Naive B cell (primary cell): ENCODE measurements around the gene ZFYVE19. TPM values are rescaled to one million over a fixed set of nuclear protein-coding genes. Genes with fewer than 3 reads are reported as not detected.

Source experiments
- ATAC-seq, 2 donors: fragments of 150-1000 bp; cut with Tn5 transposase; 2 replicates each; pipeline ENCODE4 v1.10.0; 2021; ENCODE audit warnings: low read depth in 2 of 2, mild to moderate bottlenecking in 2 of 2, moderate library complexity in 2 of 2
- DNase-seq: peaks from one replicate; pipeline ENCODE4 v3.0.0; 2022
- H3K27ac Mint-ChIP-seq, 6 donors: one replicate each; pipeline ENCODE4 v1.8.0; 2020 to 2022; ENCODE audit warnings: mild to moderate bottlenecking in 6 of 6, mixed read lengths in 6 of 6, moderate library complexity in 5 of 6, inconsistent platforms in 2 of 6
- H3K27me3 Mint-ChIP-seq, 3 donors: one replicate each; pipeline ENCODE4 v1.8.0; 2021 to 2022; ENCODE audit warnings: mixed read lengths in 3 of 3, mild to moderate bottlenecking in 1 of 3
- H3K36me3 Mint-ChIP-seq, 2 donors: one replicate each; pipeline ENCODE4 v1.8.0; 2020 to 2022; ENCODE audit warnings: mixed read lengths in 2 of 2, inconsistent platforms in 1 of 2, mild to moderate bottlenecking in 1 of 2
- H3K4me1 Mint-ChIP-seq, 3 donors: one replicate each; pipeline ENCODE4 v1.8.0; 2020 to 2022; ENCODE audit warnings: mixed read lengths in 3 of 3, inconsistent platforms in 1 of 3, mild to moderate bottlenecking in 1 of 3, moderate library complexity in 1 of 3
- H3K4me3 Mint-ChIP-seq, 8 donors: one replicate each; pipeline ENCODE4 v1.8.0; 2020 to 2022; ENCODE audit warnings: mild to moderate bottlenecking in 8 of 8, mixed read lengths in 8 of 8, moderate library complexity in 8 of 8, inconsistent platforms in 2 of 8
- H3K9me3 Mint-ChIP-seq, 7 donors: one replicate each; pipeline ENCODE4 v1.8.0; 2020 to 2022; ENCODE audit warnings: mixed read lengths in 7 of 7, mild to moderate bottlenecking in 5 of 7, inconsistent platforms in 2 of 7, moderate library complexity in 1 of 7
- polyA plus RNA-seq, 6 donors: library from polyadenylated mRNA; unstranded; fragments of 300-500 nt; fragmentation: Illumina TruSeq; gene quantifications; one replicate each; pipeline ENCODE4 v1.2.3, GENCODE V29; 2021; ENCODE audit warnings: low read depth in 6 of 6

The ZFYVE19 gene
- polyA plus RNA-seq, 6 donors from 2014 or later = 9.5 to 27.7 (median 12.9) TPM

GRCh38 chr15:40769274-40770146, 37.4 kb upstream of the ZFYVE19 start, which contains the start of gene C15orf62:
Gene C15orf62 (plus strand): TSS chr15:40769980. CDS start chr15:40770496, 516 bp downstream.
- Mint-ChIP-seq H3K9me3 (no peaks in the 10 kb centered on the region), H3K4me3 (peak within 1 kb of the TSS; percentile 75 to 93 (median 88)), H3K36me3 (peaks cover 4 to 5% of the 10 kb centered on the region in 2 donors), H3K27me3 (no peaks in the 10 kb centered on the region), H3K4me1 (peaks cover 47 to 67% (median 64%) of the 10 kb centered on the region in 3 donors), H3K27ac (peak within 1 kb of the TSS; percentile 91 to 98 (median 95))
- ATAC-seq (peak; percentile 71 to 73), DNase-seq (peak; percentile 85)

- DNase-seq (peak; percentile 37), ATAC-seq (peak in 1 of 2 donors; percentile 5)
- Mint-ChIP-seq H3K27me3 (no peaks in the 10 kb centered on the region), H3K9me3 (no peaks in the 10 kb centered on the region), H3K4me3 (peak overlapping the region; percentile 75 to 93 (median 88)), H3K4me1 (peaks cover 43 to 60% (median 56%) of the 10 kb centered on the region in 3 donors), H3K36me3 (peaks cover 6 to 12% of the 10 kb centered on the region in 2 donors), H3K27ac (peak overlapping the region; percentile 91 to 98 (median 95))
Measured at GRCh38 chr15:40770147-40770721, 36.7 kb upstream of the ZFYVE19 start.

- Mint-ChIP-seq H3K27me3 (no peaks in the 10 kb centered on the region), H3K36me3 (peaks cover 6 to 15% of the 10 kb centered on the region in 2 donors), H3K27ac (peak overlapping the region in 5 of 6 donors; percentile 53 to 94 (median 76)), H3K4me1 (peaks cover 41 to 55% (median 52%) of the 10 kb centered on the region in 3 donors), H3K9me3 (no peaks in the 10 kb centered on the region), H3K4me3 (peak overlapping the region in 1 of 8 donors; percentile 15)
- no peak for ATAC-seq
- no peak for DNase-seq
Measured at GRCh38 chr15:40771242-40771641, 35.6 kb upstream of the ZFYVE19 start.

- Mint-ChIP-seq H3K27ac (peak overlapping the region in 3 of 6 donors; percentile 34 to 77 (median 60)), H3K4me3 (no peak overlapping the region), H3K36me3 (peaks cover 10 to 22% of the 10 kb centered on the region in 2 donors), H3K4me1 (peaks cover 44 to 55% (median 52%) of the 10 kb centered on the region in 3 donors), H3K9me3 (no peaks in the 10 kb centered on the region), H3K27me3 (no peaks in the 10 kb centered on the region)
- ATAC-seq (no peak), DNase-seq (no peak)
Measured at GRCh38 chr15:40772014-40772413, 34.9 kb upstream of the ZFYVE19 start.

- no peaks in the 10 kb centered on the region for H3K9me3 Mint-ChIP-seq
- no peaks in the 10 kb centered on the region for H3K27me3 Mint-ChIP-seq
- H3K36me3 Mint-ChIP-seq = peaks cover 10 to 22% of the 10 kb centered on the region in 2 donors
- H3K27ac Mint-ChIP-seq = peak overlapping the region in 4 of 6 donors; percentile 11 to 90 (median 26)
- no peak for ATAC-seq
- peak overlapping the region in 1 of 8 donors; percentile 73 for H3K4me3 Mint-ChIP-seq
- DNase-seq = no peak
- H3K4me1 Mint-ChIP-seq = peaks cover 40 to 49% (median 44%) of the 10 kb centered on the region in 3 donors
Measured at GRCh38 chr15:40773496-40773895, 33.4 kb upstream of the ZFYVE19 start.

GRCh38 chr15:40773902-40774301, 33.0 kb upstream of the ZFYVE19 start:
- no peak for DNase-seq
- H3K4me1 Mint-ChIP-seq = peaks cover 36 to 45% (median 40%) of the 10 kb centered on the region in 3 donors
- no peak overlapping the region for H3K27ac Mint-ChIP-seq
- no peak overlapping the region for H3K4me3 Mint-ChIP-seq
- H3K9me3 Mint-ChIP-seq = no peaks in the 10 kb centered on the region
- H3K27me3 Mint-ChIP-seq = no peaks in the 10 kb centered on the region
- ATAC-seq = no peak
- peaks cover 10 to 22% of the 10 kb centered on the region in 2 donors for H3K36me3 Mint-ChIP-seq

- Mint-ChIP-seq H3K4me1 (peaks cover 29 to 34% (median 29%) of the 10 kb centered on the region in 3 donors), H3K9me3 (no peaks in the 10 kb centered on the region), H3K4me3 (no peak overlapping the region), H3K27ac (no peak overlapping the region), H3K36me3 (peaks cover 10 to 28% of the 10 kb centered on the region in 2 donors), H3K27me3 (no peaks in the 10 kb centered on the region)
- DNase-seq (no peak), ATAC-seq (no peak)
Measured at GRCh38 chr15:40775007-40775406, 31.9 kb upstream of the ZFYVE19 start.

GRCh38 chr15:40775740-40776536, 31.0 kb upstream of the ZFYVE19 start:
- Mint-ChIP-seq H3K4me1 (peaks cover 20 to 24% (median 22%) of the 10 kb centered on the region in 3 donors), H3K36me3 (peaks cover 10 to 28% of the 10 kb centered on the region in 2 donors), H3K4me3 (no peak overlapping the region), H3K27ac (no peak overlapping the region), H3K27me3 (no peaks in the 10 kb centered on the region), H3K9me3 (no peaks in the 10 kb centered on the region)
- no peak for DNase-seq
- ATAC-seq = no peak

GRCh38 chr15:40776537-40777141, 30.2 kb upstream of the ZFYVE19 start:
- no peaks in the 10 kb centered on the region for H3K27me3 Mint-ChIP-seq
- no peak for ATAC-seq
- no peaks in the 10 kb centered on the region for H3K9me3 Mint-ChIP-seq
- DNase-seq = no peak
- peaks cover 13 to 17% (median 15%) of the 10 kb centered on the region in 3 donors for H3K4me1 Mint-ChIP-seq
- H3K36me3 Mint-ChIP-seq = peaks cover 10 to 28% of the 10 kb centered on the region in 2 donors
- H3K27ac Mint-ChIP-seq = peak overlapping the region in 1 of 6 donors; percentile 50
- H3K4me3 Mint-ChIP-seq = no peak overlapping the region

- peak overlapping the region in 1 of 8 donors; percentile 69 for H3K4me3 Mint-ChIP-seq
Measured at GRCh38 chr15:40782609-40783227, 24.2 kb upstream of the ZFYVE19 start.

GRCh38 chr15:40785164-40785563, 21.7 kb upstream of the ZFYVE19 start:
- Mint-ChIP-seq H3K27me3 (no peaks in the 10 kb centered on the region), H3K4me3 (no peak overlapping the region), H3K4me1 (peaks cover 14 to 34% (median 31%) of the 10 kb centered on the region in 3 donors), H3K27ac (peak overlapping the region in 2 of 6 donors; percentile 69 to 70), H3K36me3 (no peaks in the 10 kb centered on the region), H3K9me3 (no peaks in the 10 kb centered on the region)
- ATAC-seq (no peak), DNase-seq (no peak)

More at GRCh38 chr15:40782609-40783227, 24.2 kb upstream of the ZFYVE19 start:
- ATAC-seq (peak; percentile 99 to 100), DNase-seq (peak; percentile 76)
- Mint-ChIP-seq H3K9me3 (no peaks in the 10 kb centered on the region), H3K27me3 (no peaks in the 10 kb centered on the region), H3K4me1 (peaks cover 11 to 22% (median 20%) of the 10 kb centered on the region in 3 donors), H3K27ac (peak overlapping the region in 2 of 6 donors; percentile 19 to 76), H3K36me3 (peaks cover 0 to 6% of the 10 kb centered on the region in 2 donors)

GRCh38 chr15:40785814-40786213, 21.1 kb upstream of the ZFYVE19 start:
- ATAC-seq = no peak
- Mint-ChIP-seq H3K27ac (peak overlapping the region in 3 of 6 donors; percentile 26 to 69 (median 59)), H3K27me3 (no peaks in the 10 kb centered on the region), H3K9me3 (no peaks in the 10 kb centered on the region), H3K36me3 (no peaks in the 10 kb centered on the region), H3K4me1 (peaks cover 14 to 34% (median 31%) of the 10 kb centered on the region in 3 donors), H3K4me3 (no peak overlapping the region)
- no peak for DNase-seq
